ENCODE results near the gene DNMT3A. TPM values are rescaled to one million over a fixed set of nuclear protein-coding genes. Genes with fewer than 3 reads are reported as not detected.
"Not testable (repeated sequence)": the region's sequence is repeated elsewhere in the genome, so short reads cannot be mapped to it uniquely, and the experiment has no call there.

Gene DNMT3A
- polyA plus RNA-seq, 12 donors, result 44.6 to 244 (median 56.8) TPM

DNA sequence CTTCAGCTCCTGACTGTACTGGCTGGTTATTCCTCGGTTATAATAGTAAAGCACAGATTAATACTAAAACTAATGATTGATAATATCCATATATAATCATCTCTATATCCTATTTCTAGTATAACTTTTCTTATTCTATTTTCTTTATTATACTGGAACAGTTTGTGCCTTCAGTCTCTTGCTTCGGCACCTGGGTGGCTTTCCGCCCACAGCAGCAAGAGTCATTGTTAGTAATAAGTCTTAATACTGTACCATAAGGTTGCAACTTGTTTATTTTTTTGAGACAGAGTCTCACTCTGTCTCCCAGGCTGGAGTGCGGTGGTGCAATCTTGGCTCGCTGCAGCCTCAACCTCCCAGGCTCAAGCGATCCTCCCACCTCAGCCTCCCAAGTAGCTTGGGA, 130.8 kb downstream of the DNMT3A start:
- DNase-seq, result not testable (repeated sequence)

GRCh38 chr2:25207078-25207545, 134.6 kb downstream of the DNMT3A start:
- DNase-seq, result no peak

DNA sequence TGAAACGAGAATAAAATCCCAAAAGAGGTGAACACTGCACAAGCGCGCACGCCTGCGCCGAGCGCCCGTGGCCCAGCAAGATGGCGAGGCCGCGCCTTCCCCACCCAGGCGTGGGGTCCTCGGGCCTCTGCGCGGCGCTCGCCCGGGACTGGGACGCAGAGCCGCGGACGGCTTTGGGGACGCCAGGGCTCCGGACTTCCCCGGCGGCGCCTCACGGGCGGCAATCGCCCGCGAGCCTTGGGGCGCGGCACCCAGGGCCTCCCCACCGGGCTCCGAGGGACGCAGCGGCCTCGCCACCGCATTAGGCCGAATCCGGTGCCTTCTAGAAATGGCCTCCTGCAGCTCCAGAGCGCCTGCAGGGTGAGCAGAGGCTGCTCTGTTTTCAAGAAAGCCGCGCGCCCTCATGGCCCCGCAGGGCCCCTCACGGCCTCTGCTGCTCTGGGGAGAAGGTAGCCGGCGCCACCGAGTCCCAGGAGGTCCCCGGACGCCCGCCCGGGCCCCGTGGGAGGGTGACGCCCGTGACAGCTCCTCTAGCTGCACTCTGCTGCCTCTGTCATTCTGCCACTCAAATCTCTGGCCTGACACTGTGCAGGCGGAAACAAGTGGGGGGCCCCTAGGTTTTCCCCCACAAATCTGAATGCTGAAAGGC, 137.4 kb downstream of the DNMT3A start:
- DNase-seq, result no peak

DNA sequence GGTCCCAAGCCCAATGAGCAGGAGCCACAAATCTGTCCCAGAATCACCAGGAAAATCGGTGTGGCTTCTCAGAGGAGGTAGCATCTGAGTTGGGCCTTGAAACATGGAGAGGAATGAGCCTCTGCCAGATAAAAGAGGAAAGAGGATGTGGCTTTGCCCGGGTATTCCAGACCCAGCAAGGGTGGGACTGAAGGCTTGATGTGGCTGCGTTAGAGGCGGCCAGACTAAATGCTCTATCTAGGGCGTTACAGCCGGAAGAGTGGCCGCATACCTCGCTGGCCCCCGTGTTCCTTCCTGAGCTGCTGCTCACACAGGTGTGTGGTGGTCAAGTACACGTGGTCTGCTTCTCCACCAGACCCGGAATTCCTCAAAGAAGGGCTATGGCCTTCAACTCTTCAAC, 139.4 kb downstream of the DNMT3A start:
- DNase-seq, result no peak

DNA sequence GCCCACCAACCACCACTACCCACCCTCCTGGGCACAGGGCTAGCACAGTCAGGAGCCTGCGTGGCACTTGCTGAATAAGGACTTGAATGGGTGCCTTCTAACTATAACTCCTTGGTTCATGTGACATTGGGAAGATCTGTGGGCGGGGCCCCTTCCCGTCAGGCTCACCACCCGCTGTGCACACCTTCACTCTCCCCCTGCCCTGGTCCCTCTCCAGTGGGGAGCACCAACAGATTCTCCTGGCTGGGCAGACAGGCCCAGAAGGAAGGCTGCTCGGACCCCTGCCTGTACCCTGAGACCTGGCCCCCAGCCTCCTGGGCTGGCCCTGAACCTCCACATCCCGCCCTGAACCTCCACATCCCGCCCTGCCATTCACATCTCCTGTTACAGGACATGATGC, 139.9 kb downstream of the DNMT3A start:
- no peak for DNase-seq

- DNase-seq, result no peak
Measured at GRCh38 chr2:25201265-25201664, 140.5 kb downstream of the DNMT3A start.

GRCh38 chr2:25198576-25198975, 143.1 kb downstream of the DNMT3A start:
- DNase-seq, result no peak

GRCh38 chr2:25198209-25198525, 143.6 kb downstream of the DNMT3A start:
- no peak for DNase-seq

- no peak for DNase-seq
Measured at GRCh38 chr2:25197336-25198208, 144.2 kb downstream of the DNMT3A start.

DNA sequence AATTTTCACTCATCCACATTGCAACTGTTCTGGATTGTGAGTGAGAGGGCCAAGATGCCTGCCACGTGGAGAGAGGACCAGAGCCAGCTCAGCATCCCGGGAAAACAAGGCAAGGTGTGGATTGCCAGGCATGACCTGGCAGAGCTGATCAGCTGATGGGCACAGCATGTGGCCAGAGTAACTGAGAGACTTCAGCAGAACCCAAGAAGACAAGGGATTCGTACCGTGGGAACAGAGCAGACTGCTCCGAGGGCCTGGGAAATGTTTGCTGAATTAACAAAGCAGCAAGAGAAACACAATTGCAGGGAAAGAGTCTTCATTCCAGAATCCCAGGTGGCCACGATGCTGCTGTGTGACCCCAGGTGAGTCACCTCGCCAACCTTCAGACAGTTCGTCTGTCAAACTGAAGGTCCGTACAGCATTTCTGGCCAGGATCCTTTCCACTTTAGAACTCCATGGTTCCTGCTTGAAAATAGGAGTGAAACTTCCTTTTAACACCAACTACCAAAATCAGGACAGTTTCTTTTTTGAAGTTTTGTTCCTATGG, 147.1 kb downstream of the DNMT3A start:
- DNase-seq, result no peak

DNA sequence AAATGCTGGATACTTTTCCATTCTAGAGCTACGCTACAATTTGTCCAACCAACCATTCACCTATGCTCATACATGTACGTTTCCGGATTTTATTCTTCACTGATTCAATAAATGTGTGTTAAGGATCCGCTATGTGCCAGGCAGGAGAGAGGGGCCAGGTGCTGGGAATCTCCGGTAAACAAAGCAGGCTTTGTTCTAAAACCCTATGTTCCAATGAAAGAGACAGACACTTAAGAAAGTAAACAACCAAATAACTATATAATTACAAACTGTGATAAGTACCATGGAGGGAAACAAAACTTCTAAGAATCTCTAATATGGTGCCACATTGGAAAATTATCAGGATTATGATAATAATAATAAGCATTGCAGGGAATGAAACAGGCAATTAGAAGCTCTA, 151.2 kb downstream of the DNMT3A start:
- no peak for DNase-seq

DNA sequence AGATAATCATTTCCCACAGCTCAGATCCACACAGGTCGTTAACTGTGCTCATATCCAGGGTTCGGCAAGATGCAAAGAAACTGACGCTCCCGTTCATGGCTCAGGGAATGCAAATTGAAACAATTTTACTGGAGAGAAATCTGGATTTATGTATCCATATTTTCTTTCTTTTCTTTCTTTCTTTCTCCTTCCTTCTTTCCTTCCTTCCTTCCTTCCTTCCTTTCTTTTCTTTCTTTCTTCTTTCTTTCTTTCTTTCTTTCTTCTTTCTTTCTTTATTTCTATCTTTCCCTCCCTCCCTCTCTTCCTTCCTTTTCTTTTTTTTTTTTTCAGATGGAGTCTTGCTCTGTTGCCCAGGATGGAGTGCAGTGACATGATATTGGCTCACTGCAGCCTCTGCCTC, 153.3 kb downstream of the DNMT3A start:
- no peak for DNase-seq

- DNase-seq, result no peak
Measured at GRCh38 chr2:25187729-25188350, 153.9 kb downstream of the DNMT3A start.

DNA sequence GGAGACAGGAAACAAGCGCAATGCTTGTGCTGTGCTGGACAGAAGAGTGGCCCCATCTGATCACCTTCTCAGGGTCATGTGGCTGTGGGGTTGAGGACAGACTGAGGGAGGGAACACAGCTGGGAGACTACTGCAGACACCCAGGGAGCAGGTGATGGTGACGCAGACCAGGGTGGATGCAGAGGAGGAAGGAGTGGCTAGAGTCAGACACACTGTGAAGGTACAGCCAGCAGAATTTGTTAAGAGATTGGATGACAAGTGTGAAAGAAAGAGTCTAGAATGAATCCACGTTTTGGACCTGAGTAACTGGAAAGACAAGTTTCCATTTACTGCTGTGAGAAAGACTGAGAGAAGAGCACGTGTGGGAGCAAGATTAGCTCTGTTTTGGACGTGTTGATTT, 157.5 kb downstream of the DNMT3A start:
- no peak for DNase-seq

DNA sequence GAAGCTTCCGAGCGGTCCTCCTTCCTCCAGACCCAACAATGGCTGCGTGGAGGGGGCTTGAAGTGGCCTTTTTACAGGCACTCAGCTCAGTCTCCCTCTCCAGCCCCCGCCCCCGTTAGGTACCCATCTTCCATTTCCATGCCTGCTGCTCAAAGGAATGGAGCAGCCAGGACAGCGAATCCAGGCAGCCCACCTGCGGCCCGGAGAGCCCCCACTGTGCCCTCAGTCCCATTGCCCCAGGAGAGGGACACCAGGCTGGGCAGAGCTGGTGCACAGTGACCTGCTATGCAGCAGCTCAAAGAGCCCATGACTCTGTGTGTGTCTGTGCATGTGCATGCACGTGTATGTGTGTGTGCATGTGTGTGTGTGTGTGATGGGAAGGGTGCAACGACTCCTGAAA, 162.7 kb downstream of the DNMT3A start:
- no peak for DNase-seq

Other genes starting within 250 kb of the DNMT3A start
- gene POMC, start 173.3 kb downstream of the DNMT3A start, polyA plus RNA-seq (ENCODE audit: insufficient read length in 12 of 12), result 10 to 100 TPM in 1 of 12 donors, 1 to 10 TPM in 10, not detected in 1; 1.2 to 20.8 (median 2.1) TPM